Stimulated activated effector memory CD8-positive, alpha-beta T cell treated with anti-CD3 and anti-CD28 coated beads, Interleukin-12 subunit alpha, Interleukin-12 subunit beta, amount 100 ng/mL, for 72 hours (primary cell): Measurements from ENCODE around the gene TECR.
"Not testable (repeated sequence)": the region's sequence is repeated elsewhere in the genome, so short reads cannot be mapped to it uniquely, and the experiment has no call there.

ENCODE experiments used
- ATAC-seq: fragments of 150-1000 bp; cut with Tn5 transposase; 2 replicates; pipeline ENCODE4 v1.10.0; 2021
- DNase-seq, 2 donors: peaks; one replicate each; pipeline ENCODE4 v3.0.0; 2021 to 2022; ENCODE audit warnings: low spot score in 2 of 2
- H3K27ac Mint-ChIP-seq: one replicate; pipeline ENCODE4 v1.8.0; 2022; ENCODE audit warnings: mild to moderate bottlenecking, mixed read lengths
- H3K36me3 Mint-ChIP-seq: one replicate; pipeline ENCODE4 v1.8.0; 2022; ENCODE audit warnings: mild to moderate bottlenecking, mixed read lengths
- H3K4me1 Mint-ChIP-seq: one replicate; pipeline ENCODE4 v1.8.0; 2022; ENCODE audit warnings: mixed read lengths
- H3K4me3 Mint-ChIP-seq: one replicate; pipeline ENCODE4 v1.8.0; 2022; ENCODE audit warnings: mild to moderate bottlenecking, mixed read lengths
- H3K9me3 Mint-ChIP-seq: one replicate; pipeline ENCODE4 v1.8.0; 2022; ENCODE audit warnings: mixed read lengths

The TECR gene

GRCh38 chr19:14544047-14544446, 14.7 kb downstream of the TECR start:
- Mint-ChIP-seq H3K9me3 (no peaks in the 10 kb centered on the region), H3K27ac (no peak overlapping the region), H3K4me1 (peaks cover 26% of the 10 kb centered on the region), H3K36me3 (peaks cover 35% of the 10 kb centered on the region), H3K4me3 (no peak overlapping the region)
- DNase-seq: no peak
- peak; percentile 78 for ATAC-seq

DNA sequence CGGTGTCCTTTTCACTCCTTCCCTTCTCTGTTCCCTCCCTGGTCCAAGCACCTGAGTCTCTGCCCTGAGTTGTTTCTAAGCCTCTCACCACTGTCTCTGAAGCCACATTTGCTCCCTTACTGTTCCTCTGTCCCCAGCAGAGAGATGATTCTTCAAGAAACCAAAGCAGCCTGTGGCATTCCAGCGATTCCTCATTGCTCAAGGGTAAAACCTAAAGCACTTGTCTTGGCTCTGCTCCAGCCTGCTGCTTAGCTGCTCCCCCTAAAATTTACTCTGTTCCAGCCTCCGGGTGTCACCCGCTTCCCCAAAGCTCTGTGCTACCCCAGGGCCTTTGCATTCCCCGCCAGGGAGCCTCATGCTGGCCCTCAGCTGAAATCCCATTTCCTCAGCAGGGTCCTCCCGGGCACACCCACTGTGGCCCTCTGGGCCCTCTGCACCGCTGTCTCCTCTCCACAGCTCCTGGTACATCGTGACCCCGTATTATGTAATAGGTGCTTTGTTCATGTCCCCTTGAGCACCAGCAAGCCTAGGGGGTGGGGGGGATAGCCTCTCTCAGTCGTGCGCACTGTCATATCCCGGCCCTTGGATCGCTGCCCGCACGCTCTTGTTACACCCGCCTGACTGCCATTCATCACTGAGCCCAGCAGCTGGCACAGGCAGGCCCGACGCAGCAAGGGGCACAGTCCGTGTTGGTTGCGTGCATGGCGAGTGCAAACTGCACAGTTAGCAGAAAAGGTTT, 15.8 kb downstream of the TECR start:
- H3K9me3 Mint-ChIP-seq: no peaks in the 10 kb centered on the region
- H3K4me3 Mint-ChIP-seq: no peak overlapping the region
- no peak for DNase-seq
- H3K4me1 Mint-ChIP-seq: peaks cover 25% of the 10 kb centered on the region
- peaks cover 38% of the 10 kb centered on the region for H3K36me3 Mint-ChIP-seq
- H3K27ac Mint-ChIP-seq: peak overlapping the region; percentile 52
- ATAC-seq: no peak

- peaks cover 30% of the 10 kb centered on the region for H3K4me1 Mint-ChIP-seq
- H3K9me3 Mint-ChIP-seq: no peaks in the 10 kb centered on the region
- H3K36me3 Mint-ChIP-seq: peaks cover 38% of the 10 kb centered on the region
- peak overlapping the region; percentile 52 for H3K27ac Mint-ChIP-seq
- no peak for ATAC-seq
- no peak for DNase-seq
- no peak overlapping the region for H3K4me3 Mint-ChIP-seq
These were observed 16.3 kb downstream of the TECR start for GRCh38 chr19:14545716-14546082.

DNA sequence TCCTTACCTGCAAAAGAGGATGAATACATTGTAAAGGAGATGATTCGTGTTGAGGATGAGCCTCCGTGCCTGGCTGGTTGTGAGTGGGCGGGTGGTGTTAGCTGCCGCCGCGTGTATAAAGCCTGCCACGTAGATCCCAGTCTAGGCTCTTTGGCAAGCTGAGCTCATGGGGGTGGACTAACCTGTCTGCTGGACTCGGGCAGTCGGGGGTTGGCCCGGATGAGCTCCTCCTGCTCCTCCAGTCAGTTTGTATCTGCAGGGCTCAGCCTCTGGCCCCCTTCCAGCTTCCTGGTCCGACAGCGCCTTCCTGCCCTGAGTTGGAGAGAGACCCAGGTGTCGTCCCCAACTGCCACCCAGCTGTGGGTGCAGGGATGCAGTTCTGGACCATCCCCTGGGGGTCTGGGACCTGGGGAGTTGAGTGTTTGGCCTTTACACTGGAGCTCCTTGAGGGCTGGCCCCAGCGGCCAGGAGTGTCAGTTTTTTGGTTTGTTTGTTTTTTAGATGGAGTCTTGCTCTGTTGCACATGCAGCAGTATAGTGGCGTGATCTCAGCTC, 20.9 kb downstream of the TECR start:
- no peak overlapping the region for H3K4me3 Mint-ChIP-seq
- peaks cover 56% of the 10 kb centered on the region for H3K4me1 Mint-ChIP-seq
- peaks cover 29% of the 10 kb centered on the region for H3K36me3 Mint-ChIP-seq
- DNase-seq: no peak
- peak overlapping the region; percentile 48 for H3K27ac Mint-ChIP-seq
- H3K9me3 Mint-ChIP-seq: no peaks in the 10 kb centered on the region
- no peak for ATAC-seq

DNA sequence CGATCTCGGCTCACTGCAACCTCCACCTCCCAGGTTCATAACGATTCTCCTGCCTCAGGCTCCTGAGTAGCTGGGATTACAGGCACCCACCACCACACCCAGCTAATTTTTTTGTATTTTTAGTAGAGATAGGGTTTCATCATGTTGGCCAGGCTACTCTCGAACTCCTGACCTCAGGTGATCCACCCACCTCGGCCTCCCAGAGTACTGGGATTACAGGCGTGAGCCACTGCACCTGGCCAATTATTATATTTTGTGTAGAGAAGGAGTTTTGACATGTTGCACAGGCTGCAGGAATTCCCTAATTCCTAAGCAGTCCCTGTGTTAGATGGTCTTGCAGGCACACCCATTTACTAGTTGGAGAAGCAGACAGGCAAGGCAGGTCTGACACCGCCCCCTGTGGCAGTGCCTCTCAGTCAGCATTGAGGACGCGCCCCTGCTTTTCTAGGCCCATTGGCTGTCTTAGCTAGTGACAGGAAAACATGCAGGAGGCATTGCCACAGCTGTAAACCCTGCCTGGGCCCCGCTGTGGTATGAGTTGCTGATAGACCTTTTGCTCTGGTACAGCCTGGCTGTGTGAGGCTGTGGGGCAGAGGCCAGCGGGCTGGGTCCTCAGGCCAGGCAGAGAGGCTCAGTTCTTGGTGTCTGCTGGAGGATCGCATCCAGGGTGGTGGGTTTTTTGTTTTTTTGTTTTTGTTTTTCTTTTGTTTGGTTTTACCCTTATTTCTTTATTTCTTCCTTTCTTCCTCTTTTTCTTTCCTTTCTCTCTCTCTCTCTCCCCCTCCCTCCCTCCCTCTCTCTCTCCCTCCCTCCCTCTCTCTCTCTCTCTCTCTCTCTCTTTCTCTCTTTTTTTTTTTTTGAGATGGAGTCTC, 22.0 kb downstream of the TECR start:
- not testable (repeated sequence) for H3K9me3 Mint-ChIP-seq
- peak; percentile 40 to 67 for DNase-seq
- ATAC-seq: peak; percentile 89
- peak overlapping the region; percentile 44 for H3K4me3 Mint-ChIP-seq
- H3K4me1 Mint-ChIP-seq: peaks cover 58% of the 10 kb centered on the region
- peak overlapping the region; percentile 90 for H3K27ac Mint-ChIP-seq
- peaks cover 20% of the 10 kb centered on the region for H3K36me3 Mint-ChIP-seq

DNA sequence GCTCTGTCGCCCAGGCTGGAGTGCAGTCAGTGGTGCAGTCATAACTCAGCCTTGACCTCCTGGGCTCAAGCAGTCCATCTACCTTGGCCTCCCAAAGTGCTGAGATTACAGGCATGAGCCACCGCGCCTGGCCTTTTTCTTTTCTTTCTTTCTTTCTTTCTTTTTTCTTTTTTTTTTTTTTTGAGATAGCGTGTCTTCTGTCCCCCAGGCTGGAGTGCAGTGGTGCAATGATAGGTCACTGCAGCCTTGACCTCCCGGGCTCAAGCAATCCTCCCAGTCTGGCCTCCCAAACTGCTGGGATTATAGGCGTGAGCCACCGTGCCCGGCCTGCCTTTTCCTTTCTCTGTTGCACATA, 22.6 kb downstream of the TECR start:
- ATAC-seq, DNase-seq, H3K9me3 Mint-ChIP-seq: not testable (repeated sequence)
- peaks cover 24% of the 10 kb centered on the region for H3K36me3 Mint-ChIP-seq
- peak overlapping the region; percentile 90 for H3K27ac Mint-ChIP-seq
- peak overlapping the region; percentile 44 for H3K4me3 Mint-ChIP-seq
- peaks cover 64% of the 10 kb centered on the region for H3K4me1 Mint-ChIP-seq

- Mint-ChIP-seq H3K9me3 (no peaks in the 10 kb centered on the region), H3K4me1 (peaks cover 65% of the 10 kb centered on the region), H3K36me3 (peaks cover 24% of the 10 kb centered on the region), H3K4me3 (no peak overlapping the region), H3K27ac (peak overlapping the region; percentile 90)
- DNase-seq (no peak), ATAC-seq (no peak)
These were observed 23.9 kb downstream of the TECR start for GRCh38 chr19:14553042-14553938.

GRCh38 chr19:14553939-14554243, 24.5 kb downstream of the TECR start:
- peak overlapping the region; percentile 77 for H3K27ac Mint-ChIP-seq
- peaks cover 19% of the 10 kb centered on the region for H3K36me3 Mint-ChIP-seq
- H3K4me1 Mint-ChIP-seq: peaks cover 65% of the 10 kb centered on the region
- DNase-seq: no peak
- ATAC-seq: no peak
- H3K9me3 Mint-ChIP-seq: no peaks in the 10 kb centered on the region
- H3K4me3 Mint-ChIP-seq: no peak overlapping the region

DNA sequence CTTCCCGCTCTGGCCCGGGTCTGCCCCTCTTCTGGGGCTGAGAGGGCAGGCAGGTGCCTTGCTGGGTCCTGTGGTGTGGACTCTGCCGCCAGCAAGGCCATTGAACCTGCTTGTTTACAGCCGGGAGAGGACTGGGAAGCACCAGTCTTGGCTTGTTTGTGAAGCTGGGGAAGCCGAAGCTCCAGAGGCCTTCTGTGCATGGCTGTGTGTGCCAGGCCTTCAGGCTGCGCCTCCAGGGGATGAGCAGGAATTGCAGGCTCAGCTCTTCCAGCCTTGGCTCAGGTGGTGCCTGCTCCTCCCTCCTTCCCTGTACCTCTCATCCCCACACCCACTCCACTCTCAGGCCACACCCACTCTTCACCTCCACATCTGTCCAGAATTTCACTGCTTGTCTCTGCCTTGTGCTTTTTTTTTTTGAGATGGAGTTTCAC, 25.0 kb downstream of the TECR start:
- no peak for DNase-seq
- H3K27ac Mint-ChIP-seq: peak overlapping the region; percentile 77
- no peak overlapping the region for H3K4me3 Mint-ChIP-seq
- H3K4me1 Mint-ChIP-seq: peaks cover 65% of the 10 kb centered on the region
- no peaks in the 10 kb centered on the region for H3K9me3 Mint-ChIP-seq
- peaks cover 14% of the 10 kb centered on the region for H3K36me3 Mint-ChIP-seq
- ATAC-seq: no peak

DNA sequence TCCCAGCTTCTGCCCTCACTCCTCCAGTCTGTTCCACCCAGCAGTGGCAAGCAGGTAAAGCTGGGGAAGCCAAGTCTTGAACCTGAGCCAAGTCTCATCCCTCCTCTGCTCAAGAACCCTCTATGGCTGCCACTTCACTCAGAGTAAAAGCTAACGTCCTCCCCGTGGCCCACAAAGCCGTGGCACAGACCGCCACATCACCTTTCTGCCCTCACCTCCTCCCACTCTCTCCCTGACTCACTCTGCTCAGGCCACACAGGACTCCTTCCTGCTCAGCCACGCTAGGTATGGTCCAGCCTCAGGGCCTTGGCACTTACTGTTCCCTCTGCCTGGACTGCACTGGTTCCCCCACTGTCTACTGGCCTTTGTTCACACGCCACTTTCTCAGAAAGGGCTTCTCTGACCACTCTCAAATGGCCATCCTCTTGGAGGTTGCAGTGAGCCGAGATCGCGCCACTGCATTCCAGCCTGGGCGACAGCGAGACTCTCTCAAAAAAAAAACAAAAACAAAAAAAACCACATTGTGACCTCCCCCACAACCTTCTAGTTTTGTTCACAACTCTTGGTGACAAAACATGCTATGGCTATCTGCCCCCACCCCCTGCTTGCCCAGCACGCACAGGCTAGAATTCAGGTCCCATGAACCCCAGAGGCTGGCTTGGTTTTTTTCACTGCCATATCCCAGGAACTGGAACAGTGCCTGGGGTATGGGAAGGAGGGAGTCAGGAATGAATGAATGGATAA, 26.7 kb downstream of the TECR start:
- peaks cover 6% of the 10 kb centered on the region for H3K36me3 Mint-ChIP-seq
- H3K4me3 Mint-ChIP-seq: peak overlapping the region; percentile 72
- H3K4me1 Mint-ChIP-seq: peaks cover 57% of the 10 kb centered on the region
- ATAC-seq (peak; percentile 80), DNase-seq (peak in 1 of 2 donors; percentile 32)
- no peaks in the 10 kb centered on the region for H3K9me3 Mint-ChIP-seq
- peak overlapping the region; percentile 96 for H3K27ac Mint-ChIP-seq

- peak overlapping the region; percentile 72 for H3K4me3 Mint-ChIP-seq
These were observed 27.3 kb downstream of the TECR start for GRCh38 chr19:14556662-14557188.

GRCh38 chr19:14558370-14559066, 29.1 kb downstream of the TECR start:
- DNase-seq (no peak), ATAC-seq (no peak)
- no peaks in the 10 kb centered on the region for H3K9me3 Mint-ChIP-seq
- H3K4me3 Mint-ChIP-seq: no peak overlapping the region
- peaks cover 6% of the 10 kb centered on the region for H3K36me3 Mint-ChIP-seq
- peaks cover 39% of the 10 kb centered on the region for H3K4me1 Mint-ChIP-seq
- no peak overlapping the region for H3K27ac Mint-ChIP-seq

More at GRCh38 chr19:14556662-14557188, 27.3 kb downstream of the TECR start:
- Mint-ChIP-seq H3K4me1 (peaks cover 54% of the 10 kb centered on the region), H3K36me3 (peaks cover 6% of the 10 kb centered on the region), H3K9me3 (no peaks in the 10 kb centered on the region), H3K27ac (peak overlapping the region; percentile 96)
- peak; percentile 87 for ATAC-seq
- peak; percentile 72 to 86 for DNase-seq

GRCh38 chr19:14559916-14560775, 30.8 kb downstream of the TECR start:
- H3K36me3 Mint-ChIP-seq: peaks cover 11% of the 10 kb centered on the region
- H3K27ac Mint-ChIP-seq: peak overlapping the region; percentile 69
- H3K4me1 Mint-ChIP-seq: peaks cover 39% of the 10 kb centered on the region
- H3K9me3 Mint-ChIP-seq: no peaks in the 10 kb centered on the region
- H3K4me3 Mint-ChIP-seq: no peak overlapping the region
- ATAC-seq (no peak), DNase-seq (no peak)
